Stimulated activated CD4-positive, alpha-beta T cell treated with anti-CD3 and anti-CD28 coated beads, Interleukin-1b, Interleukin-23, amount 100 ng/mL, for 1 hour (primary cell): ENCODE measurements around the gene ADARB2.
"Not testable (repeated sequence)": the region's sequence is repeated elsewhere in the genome, so short reads cannot be mapped to it uniquely, and the experiment has no call there.

ENCODE experiments used
- DNase-seq, 2 donors: peaks; one replicate each; pipeline ENCODE4 v3.0.0-alpha.2; 2020; ENCODE audit warnings: low read depth in 2 of 2

The ADARB2 gene

GRCh38 chr10:1737222-1738061, at the start of gene ADARB2:
TSS of gene ADARB2 (minus strand) at chr10:1737525.
- DNase-seq: no peak

- no peak for DNase-seq
Measured at GRCh38 chr10:1785835-1786234, 48.5 kb upstream of the ADARB2 start.

- no peak for DNase-seq
Measured at GRCh38 chr10:1782841-1783240, 45.5 kb upstream of the ADARB2 start.

GRCh38 chr10:1779796-1780195, 42.5 kb upstream of the ADARB2 start:
- DNase-seq: no peak

- no peak for DNase-seq
Measured at GRCh38 chr10:1778375-1778969, 41.1 kb upstream of the ADARB2 start.

- no peak for DNase-seq
Measured at GRCh38 chr10:1776127-1776662, 38.9 kb upstream of the ADARB2 start.

GRCh38 chr10:1774796-1775195, 37.5 kb upstream of the ADARB2 start:
- DNase-seq: no peak

- DNase-seq: not testable (repeated sequence)
Measured at GRCh38 chr10:1773204-1773603, 35.9 kb upstream of the ADARB2 start.

GRCh38 chr10:1766049-1766448, 28.7 kb upstream of the ADARB2 start:
- no peak for DNase-seq

GRCh38 chr10:1762076-1762475, 24.8 kb upstream of the ADARB2 start:
- no peak for DNase-seq

- DNase-seq: no peak
Measured at GRCh38 chr10:1754506-1755153, 17.3 kb upstream of the ADARB2 start.

GRCh38 chr10:1752153-1752552, 14.8 kb upstream of the ADARB2 start:
- no peak for DNase-seq

GRCh38 chr10:1747590-1748157, 10.3 kb upstream of the ADARB2 start:
- DNase-seq: no peak

GRCh38 chr10:1746796-1747195, 9.5 kb upstream of the ADARB2 start:
- no peak for DNase-seq

GRCh38 chr10:1745780-1746456, 8.6 kb upstream of the ADARB2 start:
- DNase-seq: no peak

GRCh38 chr10:1744524-1744923, 7.2 kb upstream of the ADARB2 start:
- DNase-seq: no peak

- no peak for DNase-seq
Measured at GRCh38 chr10:1743141-1743540, 5.8 kb upstream of the ADARB2 start.

GRCh38 chr10:1741450-1741849, 4.1 kb upstream of the ADARB2 start:
- DNase-seq: no peak

- no peak for DNase-seq
Measured at GRCh38 chr10:1739751-1740150, 2.4 kb upstream of the ADARB2 start.

GRCh38 chr10:1738950-1739349, 1.6 kb upstream of the ADARB2 start:
- DNase-seq: no peak

GRCh38 chr10:1736972-1737221, 428 bp downstream of the ADARB2 start:
- no peak for DNase-seq
